Natural killer cell (primary cell): ENCODE measurements around the gene RHAG. TPM values are rescaled to one million over a fixed set of nuclear protein-coding genes. Genes with fewer than 3 reads are reported as not detected.

Experiments
- ATAC-seq, 3 donors: fragments of 150-1000 bp in 2 of 3; fragments of 200-7000 bp in 1 of 3; cut with Tn5 transposase; 1 replicate in 1 of 3; 2 replicates in 2 of 3; pipeline ENCODE4 v1.10.0; 2021; ENCODE audit warnings: mild to moderate bottlenecking in 2 of 3, moderate library complexity in 2 of 3
- DNase-seq, 2 donors: peaks; one replicate each; pipeline versions ENCODE4 v3.0.0 to v3.0.0-alpha.2; 2013 to 2021; ENCODE audit warnings: mixed read lengths in 1 of 2
- H3K27ac ChIP-seq: one replicate; pipeline ENCODE4 v1.5.1; 2013; ENCODE audit warnings: mild to moderate bottlenecking, low read length
- H3K27me3 ChIP-seq: one replicate; pipeline ENCODE4 v1.6.1; 2013; ENCODE audit warnings: low read length; ENCODE audit not compliant: control insufficient read depth, insufficient read depth
- H3K36me3 ChIP-seq: one replicate; pipeline ENCODE4 v1.6.1; 2013; ENCODE audit warnings: low read length; ENCODE audit not compliant: control insufficient read depth, insufficient read depth
- H3K4me1 ChIP-seq: one replicate; pipeline ENCODE4 v1.6.1; 2013; ENCODE audit warnings: low read length; ENCODE audit not compliant: control insufficient read depth, insufficient read depth
- H3K4me3 ChIP-seq: one replicate; pipeline ENCODE4 v1.5.1; 2013; ENCODE audit warnings: low read length
- H3K9me3 ChIP-seq: one replicate; pipeline ENCODE4 v1.6.1; 2013; ENCODE audit warnings: low read length; ENCODE audit not compliant: control insufficient read depth, insufficient read depth
- H3K27ac Mint-ChIP-seq, 2 donors: one replicate each; pipeline ENCODE4 v1.8.0; 2022; ENCODE audit warnings: mild to moderate bottlenecking in 2 of 2, mixed read lengths in 2 of 2, moderate library complexity in 1 of 2
- H3K27me3 Mint-ChIP-seq, 2 donors: one replicate each; pipeline ENCODE4 v1.8.0; 2022; ENCODE audit warnings: low read depth in 2 of 2, mixed read lengths in 2 of 2
- H3K36me3 Mint-ChIP-seq: one replicate; pipeline ENCODE4 v1.8.0; 2022; ENCODE audit warnings: mixed read lengths
- H3K4me1 Mint-ChIP-seq, 2 donors: one replicate each; pipeline ENCODE4 v1.8.0; 2022; ENCODE audit warnings: mixed read lengths in 2 of 2
- H3K4me3 Mint-ChIP-seq: one replicate; pipeline ENCODE4 v1.8.0; 2022; ENCODE audit warnings: mild to moderate bottlenecking, moderate library complexity, mixed read lengths
- H3K9me3 Mint-ChIP-seq, 2 donors: one replicate each; pipeline ENCODE4 v1.8.0; 2022; ENCODE audit warnings: mixed read lengths in 2 of 2
- CTCF ChIP-seq: fragments of 200-600 bp; IDR thresholded peaks from one replicate; pipeline ENCODE4 v1.8.0; 2022; ENCODE audit warnings: antibody characterized with exemption
- WGBS: methylation state at CpG from one replicate; pipeline ENCODE4 v1.1.7; 2013; ENCODE audit warnings: missing lambda C conversion rate; ENCODE audit not compliant: insufficient coverage; 5-methylcytosine and 5-hydroxymethylcytosine counted together
- intact Hi-C: fragments of 100-400 bp; cut with micrococcal nuclease; formaldehyde crosslinking; loops from one replicate; pipeline ENCODE4 v1.14.2; 2022
- total RNA-seq, 4 donors: library from RNA; stranded (reverse); fragments of 120-200 nt in 1 of 4; gene quantifications; one replicate each; pipeline versions ENCODE4 v1.2.3 to v1.2.4, GENCODE V29; 2013 to 2022

The RHAG gene
- total RNA-seq, 3 donors from 2014 or later (not counting 1 experiment from before 2014, with no cell fraction given), result not detected

GRCh38 chr6:49582529-49582928 lies 54.1 kb downstream of the RHAG start:
- no peak overlapping the region for H3K27ac Mint-ChIP-seq
- TF ChIP-seq CTCF, result no peak

GRCh38 chr6:49579649-49580048 lies 57.0 kb downstream of the RHAG start:
- ATAC-seq (no peak), DNase-seq (no peak)
- Histone ChIP-seq H3K4me3 (no peak overlapping the region), H3K4me1 (no peaks in the 10 kb centered on the region), H3K9me3 (no peaks in the 10 kb centered on the region), H3K36me3 (no peaks in the 10 kb centered on the region), H3K27me3 (no peaks in the 10 kb centered on the region), H3K27ac (no peak overlapping the region)
- intact Hi-C loops, result no loop called here
- no peak for TF ChIP-seq CTCF
- no peak overlapping the region for H3K4me3 Mint-ChIP-seq
- H3K4me1 Mint-ChIP-seq, result no peaks in the 10 kb centered on the region
- no peaks in the 10 kb centered on the region for H3K36me3 Mint-ChIP-seq
- peaks cover 3 to 4% of the 10 kb centered on the region in 2 donors for H3K9me3 Mint-ChIP-seq
- no peak overlapping the region for H3K27ac Mint-ChIP-seq
- no peaks in the 10 kb centered on the region for H3K27me3 Mint-ChIP-seq

More at GRCh38 chr6:49582529-49582928, 54.1 kb downstream of the RHAG start:
- peaks cover 3 to 4% of the 10 kb centered on the region in 2 donors for H3K9me3 Mint-ChIP-seq
- H3K36me3 Mint-ChIP-seq, result no peaks in the 10 kb centered on the region
- 100% methylated on average over 1 of the region's 1 CpG for WGBS
- Histone ChIP-seq H3K36me3 (no peaks in the 10 kb centered on the region), H3K4me1 (no peaks in the 10 kb centered on the region), H3K4me3 (no peak overlapping the region), H3K27me3 (no peaks in the 10 kb centered on the region), H3K9me3 (no peaks in the 10 kb centered on the region), H3K27ac (no peak overlapping the region)
- ATAC-seq, result no peak
- intact Hi-C loops, result no loop called here
- no peaks in the 10 kb centered on the region for H3K4me1 Mint-ChIP-seq
- no peak for DNase-seq
- no peaks in the 10 kb centered on the region for H3K27me3 Mint-ChIP-seq
- H3K4me3 Mint-ChIP-seq, result no peak overlapping the region

GRCh38 chr6:49576618-49577017 lies 60.0 kb downstream of the RHAG start:
- Mint-ChIP-seq H3K36me3 (no peaks in the 10 kb centered on the region), H3K4me3 (no peak overlapping the region), H3K4me1 (no peaks in the 10 kb centered on the region), H3K9me3 (peaks cover 2 to 3% of the 10 kb centered on the region in 2 donors), H3K27ac (no peak overlapping the region), H3K27me3 (no peaks in the 10 kb centered on the region)
- ATAC-seq (no peak), DNase-seq (no peak)
- H3K36me3 ChIP-seq, result no peaks in the 10 kb centered on the region
- intact Hi-C loops, result no loop called here
- no peaks in the 10 kb centered on the region for H3K4me1 ChIP-seq
- no peak for TF ChIP-seq CTCF
- WGBS, result no CpG with 5 or more reads among the region's 1 CpG
- H3K9me3 ChIP-seq, result no peaks in the 10 kb centered on the region
- no peak overlapping the region for H3K27ac ChIP-seq
- no peaks in the 10 kb centered on the region for H3K27me3 ChIP-seq
- no peak overlapping the region for H3K4me3 ChIP-seq

- H3K9me3 Mint-ChIP-seq, result no peaks in the 10 kb centered on the region
- no peak for TF ChIP-seq CTCF
Observed at GRCh38 chr6:49570474-49571079, 66.1 kb downstream of the RHAG start.

More at GRCh38 chr6:49570474-49571079, 66.1 kb downstream of the RHAG start:
- Mint-ChIP-seq H3K27me3 (no peaks in the 10 kb centered on the region), H3K27ac (no peak overlapping the region), H3K4me1 (no peaks in the 10 kb centered on the region), H3K36me3 (no peaks in the 10 kb centered on the region), H3K4me3 (no peak overlapping the region)
- no peaks in the 10 kb centered on the region for H3K9me3 ChIP-seq
- ATAC-seq, result no peak
- 41% methylated on average over 2 of the region's 6 CpGs for WGBS
- H3K27me3 ChIP-seq, result no peaks in the 10 kb centered on the region
- intact Hi-C loops, result no loop called here
- H3K27ac ChIP-seq, result no peak overlapping the region
- no peak overlapping the region for H3K4me3 ChIP-seq
- DNase-seq, result no peak
- no peaks in the 10 kb centered on the region for H3K4me1 ChIP-seq
- no peaks in the 10 kb centered on the region for H3K36me3 ChIP-seq
